Subcutaneous abdominal adipose tissue (tissue), 5 donors: ENCODE results near the gene FMO5.

Source experiments
- H3K27ac ChIP-seq: one replicate; pipeline ENCODE4 v1.7.0; 2013; ENCODE audit warnings: low read depth, mild to moderate bottlenecking, inconsistent platforms, low read length, moderate library complexity
- H3K27me3 ChIP-seq, 5 donors: one replicate each; pipeline ENCODE4 v1.7.0; 2013; ENCODE audit warnings: low read length in 5 of 5, inconsistent platforms in 1 of 5; ENCODE audit not compliant: control insufficient read depth in 5 of 5, insufficient read depth in 4 of 5
- H3K36me3 ChIP-seq, 5 donors: one replicate each; pipeline ENCODE4 v1.7.0; 2013; ENCODE audit warnings: low read length in 5 of 5; ENCODE audit not compliant: control insufficient read depth in 5 of 5, insufficient read depth in 5 of 5
- H3K4me1 ChIP-seq, 5 donors: one replicate each; pipeline ENCODE4 v1.7.0; 2013; ENCODE audit warnings: low read length in 5 of 5, mild to moderate bottlenecking in 3 of 5, moderate library complexity in 1 of 5; ENCODE audit not compliant: control insufficient read depth in 5 of 5, insufficient read depth in 5 of 5
- H3K4me3 ChIP-seq, 5 donors: one replicate each; pipeline ENCODE4 v1.7.0; 2013; ENCODE audit warnings: low read length in 5 of 5, low read depth in 1 of 5
- H3K9ac ChIP-seq, 5 donors: one replicate each; pipeline ENCODE4 v1.7.0; 2013; ENCODE audit warnings: low read length in 5 of 5, mild to moderate bottlenecking in 4 of 5, moderate library complexity in 3 of 5
- H3K9me3 ChIP-seq, 5 donors: one replicate each; pipeline ENCODE4 v1.7.0; 2013; ENCODE audit warnings: low read length in 5 of 5; ENCODE audit not compliant: control insufficient read depth in 5 of 5
- donor health status: healthy.
- donor health status: healthy.
- donor health status: healthy.
- donor health status: healthy.
- donor health status: healthy.

Gene FMO5

GRCh38 chr1:147218606-147219005, 6.5 kb downstream of the FMO5 start:
- H3K36me3 ChIP-seq: peaks cover 0 to 5% (median 0%) of the 10 kb centered on the region in 5 donors
- no peak overlapping the region for H3K27ac ChIP-seq
- H3K9ac ChIP-seq: no peak overlapping the region
- no peaks in the 10 kb centered on the region for H3K27me3 ChIP-seq
- no peak overlapping the region for H3K4me3 ChIP-seq
- H3K4me1 ChIP-seq: no peaks in the 10 kb centered on the region
- H3K9me3 ChIP-seq: no peaks in the 10 kb centered on the region

- Histone ChIP-seq H3K27ac (no peak overlapping the region), H3K4me3 (no peak overlapping the region), H3K9ac (no peak overlapping the region), H3K9me3 (no peaks in the 10 kb centered on the region), H3K36me3 (peaks cover 0 to 10% (median 3%) of the 10 kb centered on the region in 5 donors), H3K27me3 (no peaks in the 10 kb centered on the region), H3K4me1 (no peaks in the 10 kb centered on the region)
These were observed 8.0 kb downstream of the FMO5 start for GRCh38 chr1:147217141-147217540.

- Histone ChIP-seq H3K4me3 (no peak overlapping the region), H3K4me1 (no peaks in the 10 kb centered on the region), H3K36me3 (peaks cover 2 to 17% (median 2%) of the 10 kb centered on the region in 5 donors), H3K27ac (no peak overlapping the region), H3K27me3 (no peaks in the 10 kb centered on the region), H3K9me3 (no peaks in the 10 kb centered on the region), H3K9ac (no peak overlapping the region)
These were observed 9.0 kb downstream of the FMO5 start for GRCh38 chr1:147216124-147216523.

GRCh38 chr1:147215540-147215916, 9.6 kb downstream of the FMO5 start:
- Histone ChIP-seq H3K27me3 (no peaks in the 10 kb centered on the region), H3K4me3 (no peak overlapping the region), H3K36me3 (peaks cover 2 to 17% (median 2%) of the 10 kb centered on the region in 5 donors), H3K4me1 (no peaks in the 10 kb centered on the region), H3K27ac (no peak overlapping the region), H3K9ac (no peak overlapping the region), H3K9me3 (no peaks in the 10 kb centered on the region)

- Histone ChIP-seq H3K4me1 (no peaks in the 10 kb centered on the region), H3K27me3 (no peaks in the 10 kb centered on the region), H3K9me3 (no peaks in the 10 kb centered on the region), H3K27ac (no peak overlapping the region), H3K4me3 (no peak overlapping the region), H3K9ac (no peak overlapping the region), H3K36me3 (peaks cover 0 to 17% (median 2%) of the 10 kb centered on the region in 5 donors)
These were observed 10.1 kb downstream of the FMO5 start for GRCh38 chr1:147214842-147215539.

- Histone ChIP-seq H3K36me3 (peaks cover 0 to 17% (median 2%) of the 10 kb centered on the region in 5 donors), H3K9me3 (no peaks in the 10 kb centered on the region), H3K4me3 (no peak overlapping the region), H3K27me3 (no peaks in the 10 kb centered on the region), H3K4me1 (no peaks in the 10 kb centered on the region), H3K27ac (no peak overlapping the region), H3K9ac (no peak overlapping the region)
These were observed 10.8 kb downstream of the FMO5 start for GRCh38 chr1:147214325-147214724.

GRCh38 chr1:147213271-147213670, 11.9 kb downstream of the FMO5 start:
- Histone ChIP-seq H3K9ac (no peak overlapping the region), H3K36me3 (peaks cover 0 to 17% (median 2%) of the 10 kb centered on the region in 5 donors), H3K9me3 (no peaks in the 10 kb centered on the region), H3K27me3 (no peaks in the 10 kb centered on the region), H3K4me1 (no peaks in the 10 kb centered on the region), H3K27ac (no peak overlapping the region), H3K4me3 (no peak overlapping the region)

GRCh38 chr1:147211577-147211976, 13.6 kb downstream of the FMO5 start:
- Histone ChIP-seq H3K9ac (no peak overlapping the region), H3K4me3 (no peak overlapping the region), H3K27me3 (no peaks in the 10 kb centered on the region), H3K9me3 (no peaks in the 10 kb centered on the region), H3K4me1 (no peaks in the 10 kb centered on the region), H3K36me3 (peaks cover 0 to 19% (median 2%) of the 10 kb centered on the region in 5 donors), H3K27ac (no peak overlapping the region)

- Histone ChIP-seq H3K9ac (no peak overlapping the region), H3K36me3 (peaks cover 0 to 17% (median 2%) of the 10 kb centered on the region in 5 donors), H3K27me3 (no peaks in the 10 kb centered on the region), H3K9me3 (no peaks in the 10 kb centered on the region), H3K27ac (no peak overlapping the region), H3K4me3 (no peak overlapping the region), H3K4me1 (no peaks in the 10 kb centered on the region)
These were observed 14.2 kb downstream of the FMO5 start for GRCh38 chr1:147210987-147211386.

- Histone ChIP-seq H3K36me3 (peaks cover 0 to 17% (median 2%) of the 10 kb centered on the region in 5 donors), H3K9me3 (no peaks in the 10 kb centered on the region), H3K4me3 (no peak overlapping the region), H3K4me1 (no peaks in the 10 kb centered on the region), H3K9ac (no peak overlapping the region), H3K27me3 (no peaks in the 10 kb centered on the region), H3K27ac (no peak overlapping the region)
These were observed 15.0 kb downstream of the FMO5 start for GRCh38 chr1:147209825-147210821.
